ENCODE data around the gene MNAT1. TPM values are rescaled to one million over a fixed set of nuclear protein-coding genes. Genes with fewer than 3 reads are reported as not detected.

MNAT1 gene
- total RNA-seq, 3 donors from 2014 or later: 30.6 to 70.4 (median 50.8) TPM

GRCh38 chr14:60757567-60758002 lies 23.0 kb downstream of the MNAT1 start:
- H3K4me1 ChIP-seq: no peaks in the 10 kb centered on the region
- no peak for TF ChIP-seq POLR2A (IDR thresholded peaks at IDR 0.05)

DNA sequence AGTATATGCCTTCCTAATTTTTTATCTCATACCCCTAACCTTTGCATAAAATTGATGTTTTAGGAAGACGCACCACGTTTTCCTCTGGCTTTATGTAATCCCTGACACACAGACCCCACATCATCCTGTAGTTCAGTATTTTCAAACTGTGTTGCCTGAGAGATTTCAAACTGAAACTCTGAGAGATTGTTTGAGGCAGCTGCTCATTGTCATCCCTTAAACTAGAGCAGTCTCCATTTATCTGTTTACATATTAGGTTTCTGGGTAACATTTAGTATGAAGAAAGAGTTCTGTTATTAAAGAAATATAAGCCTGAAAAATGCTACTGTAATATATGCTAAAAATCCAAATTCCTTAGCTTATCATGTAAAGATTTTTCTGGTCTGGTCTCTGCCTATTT lies 24.3 kb downstream of the MNAT1 start:
- intact Hi-C loops (cut with DNase I; ENCODE audit: low total_unique reads): no loop called here
- Histone ChIP-seq H3K4me1 (no peaks in the 10 kb centered on the region), H3K36me3 (no peaks in the 10 kb centered on the region), H3K4me3 (no peak overlapping the region), H3K27me3 (no peaks in the 10 kb centered on the region), H3K27ac (no peak overlapping the region), H3K9me3 (no peaks in the 10 kb centered on the region)
- DNase-seq (ENCODE audit: low spot score in 2 of 2): no peak
- TF ChIP-seq, protein P1, sequence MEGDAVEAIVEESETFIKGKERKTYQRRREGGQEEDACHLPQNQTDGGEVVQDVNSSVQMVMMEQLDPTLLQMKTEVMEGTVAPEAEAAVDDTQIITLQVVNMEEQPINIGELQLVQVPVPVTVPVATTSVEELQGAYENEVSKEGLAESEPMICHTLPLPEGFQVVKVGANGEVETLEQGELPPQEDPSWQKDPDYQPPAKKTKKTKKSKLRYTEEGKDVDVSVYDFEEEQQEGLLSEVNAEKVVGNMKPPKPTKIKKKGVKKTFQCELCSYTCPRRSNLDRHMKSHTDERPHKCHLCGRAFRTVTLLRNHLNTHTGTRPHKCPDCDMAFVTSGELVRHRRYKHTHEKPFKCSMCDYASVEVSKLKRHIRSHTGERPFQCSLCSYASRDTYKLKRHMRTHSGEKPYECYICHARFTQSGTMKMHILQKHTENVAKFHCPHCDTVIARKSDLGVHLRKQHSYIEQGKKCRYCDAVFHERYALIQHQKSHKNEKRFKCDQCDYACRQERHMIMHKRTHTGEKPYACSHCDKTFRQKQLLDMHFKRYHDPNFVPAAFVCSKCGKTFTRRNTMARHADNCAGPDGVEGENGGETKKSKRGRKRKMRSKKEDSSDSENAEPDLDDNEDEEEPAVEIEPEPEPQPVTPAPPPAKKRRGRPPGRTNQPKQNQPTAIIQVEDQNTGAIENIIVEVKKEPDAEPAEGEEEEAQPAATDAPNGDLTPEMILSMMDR (IDR thresholded peaks at IDR 0.05): no peak
- no peak for TF ChIP-seq POLR2AphosphoS5 (IDR thresholded peaks at IDR 0.05)
- no peak for TF ChIP-seq POLR2A (IDR thresholded peaks at IDR 0.05)

More at GRCh38 chr14:60757567-60758002, 23.0 kb downstream of the MNAT1 start:
- Histone ChIP-seq H3K4me3 (no peak overlapping the region), H3K27me3 (no peaks in the 10 kb centered on the region), H3K36me3 (no peaks in the 10 kb centered on the region), H3K27ac (no peak overlapping the region), H3K9me3 (no peaks in the 10 kb centered on the region)
- DNase-seq (ENCODE audit: low spot score in 2 of 2): no peak
- intact Hi-C loops (cut with DNase I; ENCODE audit: low total_unique reads): no loop called here

DNA sequence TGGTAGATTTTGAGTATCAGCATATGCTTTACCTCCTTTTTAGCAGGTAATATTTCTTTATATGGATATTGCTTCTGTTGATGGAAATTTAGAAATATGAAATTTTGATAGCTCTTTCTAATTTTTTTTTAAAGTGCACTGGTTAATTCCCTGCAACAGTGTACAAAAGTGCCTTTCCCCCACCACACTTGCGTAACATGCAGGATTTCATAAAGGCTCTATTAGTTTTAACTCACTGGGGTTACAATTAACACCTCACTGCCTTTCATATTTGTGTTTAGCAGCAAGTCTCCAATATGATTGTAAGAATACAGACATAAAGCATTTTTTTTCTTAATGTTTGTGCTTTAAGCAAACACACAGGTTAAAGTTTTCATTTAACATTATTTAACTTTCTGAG lies 25.6 kb downstream of the MNAT1 start:
- H3K27me3 ChIP-seq: no peaks in the 10 kb centered on the region
- no peaks in the 10 kb centered on the region for H3K36me3 ChIP-seq
- H3K9me3 ChIP-seq: no peaks in the 10 kb centered on the region
- TF ChIP-seq, protein P1 (IDR thresholded peaks at IDR 0.05): no peak
- TF ChIP-seq POLR2A (IDR thresholded peaks at IDR 0.05) (no peak), POLR2AphosphoS5 (IDR thresholded peaks at IDR 0.05) (no peak)
- H3K4me1 ChIP-seq: no peaks in the 10 kb centered on the region
- intact Hi-C loops (cut with DNase I; ENCODE audit: low total_unique reads): no loop called here
- no peak for DNase-seq (ENCODE audit: low spot score in 2 of 2)
- H3K4me3 ChIP-seq: no peak overlapping the region
- H3K27ac ChIP-seq: no peak overlapping the region

GRCh38 chr14:60760644-60761364 lies 26.2 kb downstream of the MNAT1 start:
- H3K36me3 ChIP-seq: no peaks in the 10 kb centered on the region
- intact Hi-C loops (cut with DNase I; ENCODE audit: low total_unique reads): no loop called here
- no peaks in the 10 kb centered on the region for H3K27me3 ChIP-seq
- no peak overlapping the region for H3K27ac ChIP-seq
- TF ChIP-seq POLR2A (IDR thresholded peaks at IDR 0.05): no peak
- H3K4me3 ChIP-seq: no peak overlapping the region
- H3K4me1 ChIP-seq: no peaks in the 10 kb centered on the region
- no peak for DNase-seq (ENCODE audit: low spot score in 2 of 2)
- no peaks in the 10 kb centered on the region for H3K9me3 ChIP-seq

DNA sequence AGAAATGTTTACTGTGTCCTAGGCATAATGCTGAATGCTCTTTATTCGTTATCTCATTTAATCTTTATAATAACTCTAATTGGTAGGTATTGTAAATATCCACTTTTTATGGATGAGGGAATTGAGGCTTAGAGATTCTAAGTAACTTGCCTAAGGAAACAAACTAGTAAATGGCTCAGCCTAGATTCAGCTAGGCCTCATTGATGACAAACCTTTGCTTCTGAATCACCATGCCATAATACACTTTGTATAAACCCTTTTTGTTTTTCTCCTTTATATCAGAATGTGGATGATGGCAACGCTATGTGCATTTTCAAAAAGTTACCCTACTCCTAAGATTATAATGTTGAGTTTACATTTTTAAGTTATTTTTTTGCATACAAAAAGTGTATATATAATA lies 34.0 kb downstream of the MNAT1 start:
- no peaks in the 10 kb centered on the region for H3K36me3 ChIP-seq
- H3K27ac ChIP-seq: no peak overlapping the region
- TF ChIP-seq, protein P1 (IDR thresholded peaks at IDR 0.05): no peak
- TF ChIP-seq POLR2AphosphoS5 (IDR thresholded peaks at IDR 0.05) (no peak), POLR2A (IDR thresholded peaks at IDR 0.05) (no peak)
- H3K27me3 ChIP-seq: no peaks in the 10 kb centered on the region
- no peak for DNase-seq (ENCODE audit: low spot score in 2 of 2)
- intact Hi-C loops (cut with DNase I; ENCODE audit: low total_unique reads): no loop called here
- no peaks in the 10 kb centered on the region for H3K4me1 ChIP-seq
- no peaks in the 10 kb centered on the region for H3K9me3 ChIP-seq
- no peak overlapping the region for H3K4me3 ChIP-seq

DNA sequence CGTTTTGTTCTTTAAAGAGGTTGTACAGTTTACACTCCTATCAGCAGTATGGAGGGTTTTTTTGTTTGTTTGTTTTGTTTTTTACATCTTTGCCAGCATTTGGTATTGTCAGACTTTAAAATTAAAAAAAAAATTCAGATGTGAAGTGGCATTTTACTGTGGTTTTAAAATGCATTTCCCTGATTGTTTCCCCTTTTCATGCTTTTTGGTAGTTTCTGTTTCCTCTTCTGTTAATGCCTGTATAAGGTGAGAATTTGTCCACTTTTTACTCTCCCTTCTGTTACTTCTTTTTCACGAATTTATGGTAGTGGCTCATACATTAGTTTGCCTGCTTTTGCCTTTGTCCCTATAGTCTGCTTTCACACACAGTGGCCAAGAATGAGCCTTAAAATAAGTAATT lies 36.6 kb downstream of the MNAT1 start:
- peaks cover 0 to 3% of the 10 kb centered on the region in 2 donors for H3K4me1 ChIP-seq
- H3K4me3 ChIP-seq: no peak overlapping the region
- H3K9me3 ChIP-seq: no peaks in the 10 kb centered on the region
- intact Hi-C loops (cut with DNase I; ENCODE audit: low total_unique reads): no loop called here
- H3K36me3 ChIP-seq: no peaks in the 10 kb centered on the region
- TF ChIP-seq, protein P1 (IDR thresholded peaks at IDR 0.05): no peak
- TF ChIP-seq POLR2A (IDR thresholded peaks at IDR 0.05) (no peak), POLR2AphosphoS5 (IDR thresholded peaks at IDR 0.05) (no peak)
- DNase-seq (ENCODE audit: low spot score in 2 of 2): no peak
- H3K27me3 ChIP-seq: no peaks in the 10 kb centered on the region
- H3K27ac ChIP-seq: no peak overlapping the region
